Subcutaneous adipose tissue (tissue), 4 donors: ENCODE data around the gene SYTL3. TPM values are rescaled to one million over a fixed set of nuclear protein-coding genes. Genes with fewer than 3 reads are reported as not detected.

Experiments
- small RNA-seq: library from RNA; depleted of rRNA; stranded (forward); fragments of <200 nt; gene quantifications from one replicate; pipeline ENCODE3, GENCODE V24; 2016
- total RNA-seq, 4 donors: library from RNA; depleted of rRNA; stranded (reverse); fragments of >200 nt; gene quantifications; one replicate each; pipeline ENCODE4 v1.1.0, GENCODE V29; 2016
- TF ChIP-seq, protein P1 (sequence below): fragments of 450-650 bp; IDR thresholded peaks from one replicate; pipeline ENCODE4 v1.5.1; 2016; ENCODE audit warnings: low read depth, mild to moderate bottlenecking, control low read depth, antibody characterized with exemption, moderate library complexity

Gene SYTL3
- total RNA-seq, 4 donors from 2014 or later: 1.3 to 18.2 (median 6.3) TPM

DNA sequence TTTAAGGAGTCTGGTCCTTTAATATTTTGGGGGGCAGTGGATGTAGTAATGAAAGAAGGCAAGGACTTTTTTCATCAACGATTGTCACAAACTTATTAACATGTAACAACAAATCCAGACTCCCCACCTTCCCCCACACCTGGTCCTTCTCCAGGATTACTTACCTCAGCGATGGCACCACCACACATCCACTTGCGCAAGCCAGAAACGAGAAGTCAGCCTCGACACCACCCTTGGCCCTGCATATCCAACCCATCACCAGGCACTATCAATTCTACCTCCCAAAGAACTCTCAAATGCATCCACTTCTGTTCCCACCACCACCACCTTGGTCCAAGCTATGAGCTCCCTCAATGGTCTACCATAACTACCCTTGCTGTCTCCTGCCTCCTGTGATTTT lies 162.8 kb downstream of the SYTL3 start:
- TF ChIP-seq, protein P1, sequence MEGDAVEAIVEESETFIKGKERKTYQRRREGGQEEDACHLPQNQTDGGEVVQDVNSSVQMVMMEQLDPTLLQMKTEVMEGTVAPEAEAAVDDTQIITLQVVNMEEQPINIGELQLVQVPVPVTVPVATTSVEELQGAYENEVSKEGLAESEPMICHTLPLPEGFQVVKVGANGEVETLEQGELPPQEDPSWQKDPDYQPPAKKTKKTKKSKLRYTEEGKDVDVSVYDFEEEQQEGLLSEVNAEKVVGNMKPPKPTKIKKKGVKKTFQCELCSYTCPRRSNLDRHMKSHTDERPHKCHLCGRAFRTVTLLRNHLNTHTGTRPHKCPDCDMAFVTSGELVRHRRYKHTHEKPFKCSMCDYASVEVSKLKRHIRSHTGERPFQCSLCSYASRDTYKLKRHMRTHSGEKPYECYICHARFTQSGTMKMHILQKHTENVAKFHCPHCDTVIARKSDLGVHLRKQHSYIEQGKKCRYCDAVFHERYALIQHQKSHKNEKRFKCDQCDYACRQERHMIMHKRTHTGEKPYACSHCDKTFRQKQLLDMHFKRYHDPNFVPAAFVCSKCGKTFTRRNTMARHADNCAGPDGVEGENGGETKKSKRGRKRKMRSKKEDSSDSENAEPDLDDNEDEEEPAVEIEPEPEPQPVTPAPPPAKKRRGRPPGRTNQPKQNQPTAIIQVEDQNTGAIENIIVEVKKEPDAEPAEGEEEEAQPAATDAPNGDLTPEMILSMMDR: no peak

DNA sequence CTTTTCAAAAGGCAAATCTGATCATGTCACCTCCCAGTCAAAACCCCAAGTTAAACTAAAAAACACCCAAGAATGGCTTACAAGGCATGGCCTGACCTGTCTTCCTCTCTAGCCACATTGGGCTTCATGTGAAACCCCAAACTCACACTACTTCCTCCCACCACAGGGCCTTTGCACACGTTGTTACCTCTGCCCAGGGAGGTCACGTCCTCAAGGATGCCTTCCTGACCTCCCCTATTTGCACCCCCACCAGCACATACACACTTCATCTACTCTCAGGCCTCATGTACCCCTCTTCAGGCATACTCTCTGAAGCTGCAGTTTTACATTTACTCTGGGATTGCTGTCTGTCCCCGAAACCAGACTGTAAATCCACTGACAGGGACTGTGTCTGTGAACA lies 163.2 kb downstream of the SYTL3 start:
- TF ChIP-seq, protein P1: no peak

Small RNA genes lying within 50 kb of the gene (small RNA-seq; reads per million reads assigned to genes)
- gene MIR3918 (not detected), gene MIR7161 (not detected)

Other genes starting within 250 kb of the SYTL3 start
- gene TMEM181, start 90.0 kb upstream of the SYTL3 start, total RNA-seq: 10 to 100 TPM; 15.1 to 33.1 (median 19.7) TPM
- 10 to 100 TPM; 40.5 to 77.9 (median 60.6) TPM for gene DYNLT1, start 5.3 kb upstream of the SYTL3 start, total RNA-seq
- 10 to 100 TPM; 28.6 to 40.3 (median 33.7) TPM for gene EZR, start 169.3 kb downstream of the SYTL3 start, total RNA-seq